ENCODE measurements around the gene NAP1L4.

NAP1L4 gene

DNA sequence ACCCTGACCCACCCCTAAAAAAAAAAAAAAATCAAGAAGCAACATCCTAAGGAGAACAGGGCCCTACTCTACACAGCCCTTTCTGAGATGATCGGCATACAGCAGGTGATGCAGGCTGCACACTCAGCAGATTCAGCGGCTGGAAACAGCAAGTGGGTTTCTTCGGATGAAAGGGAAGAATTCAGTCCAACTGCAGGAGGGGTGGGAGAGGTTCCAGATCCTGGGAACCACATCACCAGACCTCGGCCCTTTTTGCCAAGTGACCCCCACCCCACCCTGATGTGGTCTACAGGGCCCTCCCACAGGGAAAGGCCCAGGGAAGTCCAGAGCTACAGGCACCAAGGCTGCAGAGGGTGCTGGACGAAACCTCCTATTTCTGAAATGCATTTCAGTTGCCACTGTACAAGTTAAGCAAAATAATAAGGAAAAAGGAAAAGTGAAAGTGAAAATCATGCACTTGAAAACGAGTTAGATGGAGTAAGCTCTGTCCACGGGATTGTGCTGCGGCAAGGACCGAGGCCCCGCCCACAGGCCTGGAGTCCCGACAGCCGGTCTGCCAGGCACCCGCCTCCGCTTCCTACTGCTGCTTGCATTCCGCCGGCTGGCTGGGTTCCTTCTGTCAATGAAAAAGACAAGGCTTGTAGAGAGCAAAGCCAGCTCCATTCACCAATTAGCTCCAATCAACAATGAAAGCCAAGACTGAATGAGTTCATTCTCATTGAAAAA, 46.9 kb downstream of the NAP1L4 start:
- H4K20me1 ChIP-seq (ENCODE audit: insufficient read depth, low read length): no peaks in the 10 kb centered on the region
- no peak for TF ChIP-seq EZH2phosphoT487 (IDR thresholded peaks at IDR 0.05; ENCODE audit: low read length)
- TF ChIP-seq EZH2 (optimal IDR thresholded peaks at IDR 0.05; ENCODE audit: low read depth, low read length): no peak
- TF ChIP-seq, protein P1, sequence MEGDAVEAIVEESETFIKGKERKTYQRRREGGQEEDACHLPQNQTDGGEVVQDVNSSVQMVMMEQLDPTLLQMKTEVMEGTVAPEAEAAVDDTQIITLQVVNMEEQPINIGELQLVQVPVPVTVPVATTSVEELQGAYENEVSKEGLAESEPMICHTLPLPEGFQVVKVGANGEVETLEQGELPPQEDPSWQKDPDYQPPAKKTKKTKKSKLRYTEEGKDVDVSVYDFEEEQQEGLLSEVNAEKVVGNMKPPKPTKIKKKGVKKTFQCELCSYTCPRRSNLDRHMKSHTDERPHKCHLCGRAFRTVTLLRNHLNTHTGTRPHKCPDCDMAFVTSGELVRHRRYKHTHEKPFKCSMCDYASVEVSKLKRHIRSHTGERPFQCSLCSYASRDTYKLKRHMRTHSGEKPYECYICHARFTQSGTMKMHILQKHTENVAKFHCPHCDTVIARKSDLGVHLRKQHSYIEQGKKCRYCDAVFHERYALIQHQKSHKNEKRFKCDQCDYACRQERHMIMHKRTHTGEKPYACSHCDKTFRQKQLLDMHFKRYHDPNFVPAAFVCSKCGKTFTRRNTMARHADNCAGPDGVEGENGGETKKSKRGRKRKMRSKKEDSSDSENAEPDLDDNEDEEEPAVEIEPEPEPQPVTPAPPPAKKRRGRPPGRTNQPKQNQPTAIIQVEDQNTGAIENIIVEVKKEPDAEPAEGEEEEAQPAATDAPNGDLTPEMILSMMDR (IDR thresholded peaks at IDR 0.05; ENCODE audit: low read length): no peak
- H3K9me3 ChIP-seq (replicated peaks; ENCODE audit: insufficient read depth, low read length): no peaks in the 10 kb centered on the region
- no peak overlapping the region for H2AFZ ChIP-seq (ENCODE audit: low read length)
- no peak overlapping the region for H3K9ac ChIP-seq (ENCODE audit: low read length)
- peaks cover 25% of the 10 kb centered on the region; the same call in 1 of the 2 replicates for H3K36me3 ChIP-seq (replicated peaks; ENCODE audit: insufficient read depth, low read length)
- no peaks in the 10 kb centered on the region for H3K9me2 ChIP-seq (replicated peaks; ENCODE audit: insufficient read depth, low read length)
- no peak overlapping the region for H3K4me2 ChIP-seq (ENCODE audit: low read depth, low read length)
- no peaks in the 10 kb centered on the region for H3K4me1 ChIP-seq (ENCODE audit: low read length)
- no peak overlapping the region for H3K4me3 ChIP-seq (ENCODE audit: low read length)
- no peak for DNase-seq
- no peaks in the 10 kb centered on the region for H3K27me3 ChIP-seq (replicated peaks; ENCODE audit: insufficient read depth, low read length)
- no peaks in the 10 kb centered on the region for H3F3A ChIP-seq (ENCODE audit: insufficient read depth, low read length)
- no peaks in the 10 kb centered on the region for H3K79me2 ChIP-seq (ENCODE audit: low read length)
- no peak overlapping the region for H3K27ac ChIP-seq (ENCODE audit: low read length)

DNA sequence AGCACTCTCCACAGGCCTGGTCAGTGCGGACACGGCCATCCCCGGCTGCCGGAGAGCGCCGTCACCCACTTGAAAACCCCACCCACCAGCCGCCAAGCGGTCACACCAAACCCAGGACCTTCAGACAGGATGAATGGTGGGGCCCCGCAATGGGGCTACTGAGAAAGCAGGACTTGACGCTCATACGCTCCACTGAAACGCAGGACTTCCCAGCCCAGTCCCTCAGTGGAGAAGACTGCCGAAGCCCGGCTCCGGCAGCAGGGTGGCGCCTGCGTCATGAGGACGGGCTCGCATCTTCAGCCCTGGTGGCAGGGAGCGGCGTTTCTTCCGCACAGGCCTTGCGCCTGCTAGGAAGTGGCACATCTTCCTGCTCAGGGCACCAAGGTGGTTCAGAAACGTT, 47.6 kb downstream of the NAP1L4 start:
- Histone ChIP-seq H3K27ac (ENCODE audit: low read length) (no peak overlapping the region), H3K9ac (ENCODE audit: low read length) (no peak overlapping the region), H3F3A (ENCODE audit: insufficient read depth, low read length) (no peaks in the 10 kb centered on the region), H3K9me3 (replicated peaks; ENCODE audit: insufficient read depth, low read length) (no peaks in the 10 kb centered on the region), H3K79me2 (ENCODE audit: low read length) (no peaks in the 10 kb centered on the region), H3K4me3 (ENCODE audit: low read length) (no peak overlapping the region), H3K27me3 (replicated peaks; ENCODE audit: insufficient read depth, low read length) (no peaks in the 10 kb centered on the region), H3K4me2 (ENCODE audit: low read depth, low read length) (no peak overlapping the region), H3K4me1 (ENCODE audit: low read length) (no peaks in the 10 kb centered on the region), H4K20me1 (ENCODE audit: insufficient read depth, low read length) (no peaks in the 10 kb centered on the region), H3K9me2 (replicated peaks; ENCODE audit: insufficient read depth, low read length) (no peaks in the 10 kb centered on the region), H3K36me3 (replicated peaks; ENCODE audit: insufficient read depth, low read length) (peaks cover 22% of the 10 kb centered on the region; the same call in 1 of the 2 replicates), H2AFZ (ENCODE audit: low read length) (no peak overlapping the region)
- TF ChIP-seq, protein P1 (IDR thresholded peaks at IDR 0.05; ENCODE audit: low read length): no peak
- no peak for TF ChIP-seq EZH2phosphoT487 (IDR thresholded peaks at IDR 0.05; ENCODE audit: low read length)
- no peak for DNase-seq

DNA sequence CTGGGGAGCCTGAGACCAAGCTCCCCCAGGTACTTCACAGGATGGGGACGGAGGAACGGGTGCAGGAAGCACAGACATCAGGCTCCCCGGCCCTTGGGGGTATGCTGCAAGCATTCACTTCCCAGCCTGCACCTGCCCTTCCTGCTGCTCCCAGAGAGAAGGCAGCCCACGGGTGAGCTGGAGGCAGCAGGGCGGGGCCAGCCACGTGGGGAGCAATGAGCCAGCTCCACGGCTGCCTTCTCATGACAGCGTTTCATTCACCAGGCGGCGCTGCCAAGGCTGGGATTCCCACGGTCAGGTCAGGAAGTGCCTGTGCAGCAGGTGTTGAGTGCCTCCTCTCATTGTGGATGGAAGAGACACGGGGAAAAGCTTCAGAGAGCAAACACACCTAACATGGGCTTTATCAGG, 48.4 kb downstream of the NAP1L4 start:
- Histone ChIP-seq H3K9me2 (replicated peaks; ENCODE audit: insufficient read depth, low read length) (no peaks in the 10 kb centered on the region), H3K9ac (ENCODE audit: low read length) (no peak overlapping the region), H3K4me1 (ENCODE audit: low read length) (no peaks in the 10 kb centered on the region), H2AFZ (ENCODE audit: low read length) (no peak overlapping the region), H3K9me3 (replicated peaks; ENCODE audit: insufficient read depth, low read length) (no peaks in the 10 kb centered on the region), H3K27me3 (replicated peaks; ENCODE audit: insufficient read depth, low read length) (no peaks in the 10 kb centered on the region), H3K4me2 (ENCODE audit: low read depth, low read length) (no peak overlapping the region), H3K36me3 (replicated peaks; ENCODE audit: insufficient read depth, low read length) (peaks cover 18% of the 10 kb centered on the region; the same call in 1 of the 2 replicates), H3K27ac (ENCODE audit: low read length) (no peak overlapping the region), H4K20me1 (ENCODE audit: insufficient read depth, low read length) (no peaks in the 10 kb centered on the region), H3F3A (ENCODE audit: insufficient read depth, low read length) (no peaks in the 10 kb centered on the region), H3K4me3 (ENCODE audit: low read length) (no peak overlapping the region), H3K79me2 (ENCODE audit: low read length) (no peaks in the 10 kb centered on the region)
- no peak for DNase-seq
- no peak for TF ChIP-seq EZH2 (optimal IDR thresholded peaks at IDR 0.05; ENCODE audit: low read depth, low read length)
- TF ChIP-seq, protein P1 (IDR thresholded peaks at IDR 0.05; ENCODE audit: low read length): no peak
- no peak for TF ChIP-seq EZH2phosphoT487 (IDR thresholded peaks at IDR 0.05; ENCODE audit: low read length)
